ENCODE data around the gene FBRS. TPM values are rescaled to one million over a fixed set of nuclear protein-coding genes. Genes with fewer than 3 reads are reported as not detected.
"Not testable (repeated sequence)": the region's sequence is repeated elsewhere in the genome, so short reads cannot be mapped to it uniquely, and the experiment has no call there.

The FBRS gene
- total RNA-seq, 2 experiments from 2014 or later = 36.8 to 89.8 TPM

DNA sequence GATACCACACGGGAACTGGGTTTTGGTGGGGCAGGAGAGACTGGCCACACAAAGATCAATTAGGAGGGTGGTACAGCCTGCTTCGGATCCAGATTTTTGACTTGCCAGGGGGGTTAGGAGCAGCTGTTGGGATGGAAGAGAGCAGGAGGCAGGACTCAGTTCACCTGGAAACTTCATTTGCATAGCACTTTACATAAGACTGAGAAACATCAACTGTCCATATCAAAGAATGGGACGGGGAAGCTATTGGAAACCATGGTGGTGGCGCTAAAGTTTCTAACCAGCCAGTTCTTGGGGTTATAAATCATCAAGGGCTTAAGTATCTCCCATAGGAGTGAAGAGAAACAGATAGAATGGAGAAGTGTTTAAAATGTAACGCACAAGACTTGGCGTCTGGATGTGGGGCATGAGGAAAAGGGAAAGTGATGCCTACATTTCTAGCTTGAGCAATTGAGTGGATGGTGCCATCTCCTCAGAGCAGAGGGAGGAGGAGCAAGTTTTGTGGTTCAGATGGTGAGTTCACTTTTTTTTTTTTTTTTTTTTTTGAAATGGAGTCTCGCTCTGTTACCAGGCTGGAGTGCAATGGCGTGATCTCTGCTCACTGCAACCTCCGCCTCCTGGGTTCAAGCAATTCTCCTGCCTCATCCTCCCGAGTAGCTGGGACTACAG lies 34.3 kb downstream of the FBRS start:
- no peak overlapping the region for H2AFZ ChIP-seq (ENCODE audit: low read length)
- H4K20me1 ChIP-seq (ENCODE audit: insufficient read depth, low read length) = no peaks in the 10 kb centered on the region
- no peak overlapping the region for H3K4me2 ChIP-seq (ENCODE audit: low read length)
- no peak overlapping the region for H3K27ac ChIP-seq (ENCODE audit: low read depth, low read length, poor library complexity, severe bottlenecking)
- no peaks in the 10 kb centered on the region for H3K79me2 ChIP-seq (ENCODE audit: insufficient read depth, low read depth, low read length)
- BruUV-seq (replicated peaks) = no TSS peak
- no peaks in the 10 kb centered on the region for H3K9me2 ChIP-seq (ENCODE audit: insufficient read depth, low read length)
- intact Hi-C loops (cut with micrococcal nuclease; ENCODE audit: unreplicated experiment) = no loop called here
- H3K4me3 ChIP-seq (ENCODE audit: low read depth, low read length, poor library complexity, severe bottlenecking) = no peak overlapping the region
- TF ChIP-seq EZH2phosphoT487 (IDR thresholded peaks at IDR 0.05; ENCODE audit: borderline replicate concordance, low read depth, low read length) = no peak
- DNase-seq (ENCODE audit: low spot score) = no peak
- no peaks in the 10 kb centered on the region for H3K36me3 ChIP-seq (ENCODE audit: insufficient read depth, low read length)
- H3K4me1 ChIP-seq (ENCODE audit: insufficient read depth, low read length, poor library complexity, severe bottlenecking) = peaks cover 11% of the 10 kb centered on the region
- ChIA-PET CTCF (ENCODE audit: unreplicated experiment) (no interaction called here), POLR2A (interaction anchor here (0.7 kb wide), 1 partner anchor 197 kb away, joined by 4 read pairs; no protein-coding TSS in a partner anchor)
- no peaks in the 10 kb centered on the region for H3K9me3 ChIP-seq (ENCODE audit: low read length)

DNA sequence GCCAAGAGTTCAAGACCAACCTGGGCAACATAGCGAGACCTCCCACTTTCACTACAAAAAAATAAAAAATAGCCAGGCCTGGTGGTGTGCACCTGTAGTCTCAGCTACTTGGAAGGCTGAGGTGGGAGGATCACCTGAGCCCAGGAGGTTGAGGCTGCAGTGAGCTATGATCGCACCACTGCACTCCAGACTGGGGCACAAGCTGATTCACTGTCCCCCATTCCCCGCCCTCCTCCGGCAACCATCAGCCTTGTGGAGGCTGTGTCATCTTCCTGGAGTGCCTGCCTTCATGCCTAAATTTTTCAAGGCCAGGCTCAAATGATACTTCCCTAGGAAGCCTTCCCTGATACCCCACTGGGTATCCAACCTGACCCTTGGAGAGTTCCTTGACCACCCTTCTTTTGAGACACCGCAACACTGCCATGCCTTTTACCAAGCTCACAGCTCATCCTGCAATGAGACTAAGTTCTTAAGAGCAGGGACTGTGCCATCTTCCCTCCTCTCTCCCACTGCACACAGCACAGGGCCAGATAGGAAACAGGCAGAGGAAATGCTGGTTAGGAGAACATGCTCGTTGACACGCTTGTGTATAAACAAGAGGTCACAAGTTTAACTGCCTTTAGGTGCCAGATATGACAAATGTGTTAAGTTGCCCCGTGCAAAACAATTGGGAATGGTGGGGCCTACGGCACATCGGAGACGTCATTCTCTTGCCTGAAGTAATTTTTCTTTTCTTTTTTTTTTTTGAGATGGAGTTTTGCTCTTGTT lies 36.9 kb downstream of the FBRS start:
- ChIA-PET POLR2A (interaction anchor here (0.6 kb wide), 1 partner anchor 1041 kb away, joined by 3 read pairs; no protein-coding TSS in a partner anchor), CTCF (ENCODE audit: unreplicated experiment) (no interaction called here)
- Histone ChIP-seq H3K4me2 (ENCODE audit: low read length) (no peak overlapping the region), H3K4me3 (ENCODE audit: low read depth, low read length, poor library complexity, severe bottlenecking) (no peak overlapping the region), H2AFZ (ENCODE audit: low read length) (no peak overlapping the region), H3K9me3 (ENCODE audit: low read length) (no peaks in the 10 kb centered on the region), H3K79me2 (ENCODE audit: insufficient read depth, low read depth, low read length) (peaks cover 13% of the 10 kb centered on the region), H3K9me2 (ENCODE audit: insufficient read depth, low read length) (no peaks in the 10 kb centered on the region), H3K36me3 (ENCODE audit: insufficient read depth, low read length) (peaks cover 12% of the 10 kb centered on the region), H4K20me1 (ENCODE audit: insufficient read depth, low read length) (no peaks in the 10 kb centered on the region; the same call in 1 of the 2 replicates), H3K4me1 (ENCODE audit: insufficient read depth, low read length, poor library complexity, severe bottlenecking) (peaks cover 19% of the 10 kb centered on the region), H3K27ac (ENCODE audit: low read depth, low read length, poor library complexity, severe bottlenecking) (no peak overlapping the region)
- no peak for DNase-seq (ENCODE audit: low spot score)
- no peak for TF ChIP-seq EZH2phosphoT487 (IDR thresholded peaks at IDR 0.05; ENCODE audit: borderline replicate concordance, low read depth, low read length)
- TF ChIP-seq, protein P1, sequence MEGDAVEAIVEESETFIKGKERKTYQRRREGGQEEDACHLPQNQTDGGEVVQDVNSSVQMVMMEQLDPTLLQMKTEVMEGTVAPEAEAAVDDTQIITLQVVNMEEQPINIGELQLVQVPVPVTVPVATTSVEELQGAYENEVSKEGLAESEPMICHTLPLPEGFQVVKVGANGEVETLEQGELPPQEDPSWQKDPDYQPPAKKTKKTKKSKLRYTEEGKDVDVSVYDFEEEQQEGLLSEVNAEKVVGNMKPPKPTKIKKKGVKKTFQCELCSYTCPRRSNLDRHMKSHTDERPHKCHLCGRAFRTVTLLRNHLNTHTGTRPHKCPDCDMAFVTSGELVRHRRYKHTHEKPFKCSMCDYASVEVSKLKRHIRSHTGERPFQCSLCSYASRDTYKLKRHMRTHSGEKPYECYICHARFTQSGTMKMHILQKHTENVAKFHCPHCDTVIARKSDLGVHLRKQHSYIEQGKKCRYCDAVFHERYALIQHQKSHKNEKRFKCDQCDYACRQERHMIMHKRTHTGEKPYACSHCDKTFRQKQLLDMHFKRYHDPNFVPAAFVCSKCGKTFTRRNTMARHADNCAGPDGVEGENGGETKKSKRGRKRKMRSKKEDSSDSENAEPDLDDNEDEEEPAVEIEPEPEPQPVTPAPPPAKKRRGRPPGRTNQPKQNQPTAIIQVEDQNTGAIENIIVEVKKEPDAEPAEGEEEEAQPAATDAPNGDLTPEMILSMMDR (conservative IDR thresholded peaks at IDR 0.05; ENCODE audit: low read length) = no peak
- no TSS peak for BruUV-seq (replicated peaks)
- intact Hi-C loops (cut with micrococcal nuclease; ENCODE audit: unreplicated experiment) = loop anchor here (1.0 kb wide), 1 partner anchor 37 kb away; the partner anchor contains the start of gene FBRS

DNA sequence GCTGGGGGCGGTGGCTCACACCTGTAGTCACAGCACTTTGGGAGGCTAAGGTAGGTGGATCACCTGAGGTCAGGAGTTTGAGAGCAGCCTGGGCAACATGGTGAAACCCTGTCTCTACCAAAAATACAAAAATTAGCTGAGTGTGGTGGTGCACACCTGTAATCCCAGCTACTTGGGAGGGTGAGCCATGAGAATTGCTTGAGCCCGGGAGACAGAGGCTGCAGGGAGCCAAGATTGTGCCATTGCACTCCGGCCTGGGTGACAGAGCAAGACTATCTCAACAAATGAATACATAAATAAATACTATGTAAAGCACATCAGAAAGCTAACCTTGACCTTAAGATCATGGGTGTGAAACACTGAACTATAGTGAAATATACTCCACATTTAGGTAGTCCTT lies 38.4 kb downstream of the FBRS start:
- not testable (repeated sequence) for BruUV-seq (replicated peaks)

More for the DNA sequence above, 38.4 kb downstream of the FBRS start:
- H3K9me2 ChIP-seq (ENCODE audit: insufficient read depth, low read length); H3K4me2 ChIP-seq (ENCODE audit: low read length); H3K9me3 ChIP-seq (ENCODE audit: low read length); DNase-seq (ENCODE audit: low spot score); H3K4me3 ChIP-seq (ENCODE audit: low read depth, low read length, poor library complexity, severe bottlenecking); H4K20me1 ChIP-seq (ENCODE audit: insufficient read depth, low read length); H2AFZ ChIP-seq (ENCODE audit: low read length); intact Hi-C loops (cut with micrococcal nuclease; ENCODE audit: unreplicated experiment); H3K27ac ChIP-seq (ENCODE audit: low read depth, low read length, poor library complexity, severe bottlenecking): not testable (repeated sequence)
- ChIA-PET CTCF (ENCODE audit: unreplicated experiment) (interaction anchor here (0.5 to 1.6 kb wide), 4 partner anchors 38 to 632 kb away, joined by 3 to 14 read pairs (median 7); partner anchors contain the start of genes FBRS and PHKG2), POLR2A (interaction anchor here (0.6 to 1.6 kb wide), 4 partner anchors 10 to 128 kb away, joined by 3 to 5 read pairs (median 4); partner anchors contain the start of gene FBRS)
- peaks cover 26% of the 10 kb centered on the region for H3K4me1 ChIP-seq (ENCODE audit: insufficient read depth, low read length, poor library complexity, severe bottlenecking)
- H3K36me3 ChIP-seq (ENCODE audit: insufficient read depth, low read length) = peaks cover 27% of the 10 kb centered on the region
- peaks cover 28% of the 10 kb centered on the region for H3K79me2 ChIP-seq (ENCODE audit: insufficient read depth, low read depth, low read length)
